WTC11 (cell line): ENCODE data around the gene ARG2. TPM values are rescaled to one million over a fixed set of nuclear protein-coding genes. Genes with fewer than 3 reads are reported as not detected.

ENCODE experiments used
- ATAC-seq: fragments of 200-7000 bp; cut with Tn5 transposase; 2 replicates; pipeline ENCODE4 v1.10.0; 2021; ENCODE audit warnings: mild to moderate bottlenecking, moderate library complexity
- CTCF ChIA-PET: fragments of 300-600 bp; sonication (Branson Sonifier 250); formaldehyde crosslinking; loops from one replicate; lab custom pipeline; 2021; ENCODE audit warnings: antibody characterized with exemption; lab: Charles Lee
- POLR2A ChIA-PET: fragments of 350-600 bp; sonication (Branson Sonifier 250); formaldehyde crosslinking; loops from one replicate; lab custom pipeline; 2021; ENCODE audit warnings: antibody characterized with exemption; lab: Charles Lee
- DNase-seq: peaks from one replicate; pipeline ENCODE4 v3.0.0; 2021; ENCODE audit warnings: low spot score
- H3K27ac Mint-ChIP-seq: 2 replicates; pipeline ENCODE4 v1.8.0; 2021; ENCODE audit warnings: mixed read lengths
- H3K27me3 Mint-ChIP-seq: 2 replicates; pipeline ENCODE4 v1.8.0; 2021; ENCODE audit warnings: low read depth, mild to moderate bottlenecking, moderate library complexity, mixed read lengths
- H3K36me3 Mint-ChIP-seq: 2 replicates; pipeline ENCODE4 v1.8.0; 2021; ENCODE audit warnings: mixed read lengths
- H3K4me1 Mint-ChIP-seq: 2 replicates; pipeline ENCODE4 v1.8.0; 2022; ENCODE audit warnings: mixed read lengths
- H3K4me3 Mint-ChIP-seq: 2 replicates; pipeline ENCODE4 v1.8.0; 2021; ENCODE audit warnings: mild to moderate bottlenecking, moderate library complexity, mixed read lengths
- H3K9me3 Mint-ChIP-seq: 2 replicates; pipeline ENCODE4 v1.8.0; 2021; ENCODE audit warnings: mixed read lengths
- CREM ChIP-seq: sonication (generic); formaldehyde crosslinking; IDR thresholded peaks from 2 replicates; pipeline ENCODE4 v1.8.1; 2022; ENCODE audit warnings: mild to moderate bottlenecking, missing genetic modification reagents, moderate library complexity
- EMX1 ChIP-seq: fragments of 250-450 bp; sonication (Bioruptor Pico); IDR thresholded peaks from 2 replicates; pipeline ENCODE4 v1.8.0; 2021; ENCODE audit warnings: mild to moderate bottlenecking
- GTF2I ChIP-seq: fragments of 250-450 bp; sonication (Bioruptor Pico); conservative IDR thresholded peaks from 2 replicates; pipeline ENCODE4 v1.4.0; 2021; ENCODE audit warnings: mild to moderate bottlenecking
- JAZF1 ChIP-seq: fragments of 250-450 bp; sonication (Bioruptor Pico); IDR thresholded peaks from 2 replicates; pipeline ENCODE4 v1.9.0; 2021; ENCODE audit warnings: moderate library complexity, mild to moderate bottlenecking, inconsistent platforms
- MAX ChIP-seq: sonication (generic); formaldehyde crosslinking; IDR thresholded peaks from 2 replicates; pipeline ENCODE4 v1.8.0; 2022; ENCODE audit warnings: mild to moderate bottlenecking, missing genetic modification reagents
- NR3C1 ChIP-seq: sonication (generic); formaldehyde crosslinking; conservative IDR thresholded peaks from 2 replicates; pipeline ENCODE4 v1.8.1; 2023; ENCODE audit warnings: low read depth, mild to moderate bottlenecking, missing genetic modification reagents
- RELA ChIP-seq: sonication (generic); formaldehyde crosslinking; IDR thresholded peaks from 2 replicates; pipeline ENCODE4 v1.8.1; 2022; ENCODE audit warnings: missing genetic modification reagents, mild to moderate bottlenecking, borderline replicate concordance
- SP1 ChIP-seq: sonication (generic); formaldehyde crosslinking; conservative IDR thresholded peaks from 2 replicates; pipeline ENCODE4 v1.8.1; 2022; ENCODE audit warnings: missing genetic modification reagents
- TCF7 ChIP-seq: sonication (generic); formaldehyde crosslinking; IDR thresholded peaks from 2 replicates; pipeline ENCODE4 v1.8.0; 2022; ENCODE audit warnings: mild to moderate bottlenecking, low read depth, missing genetic modification reagents, moderate library complexity
- TEAD1 ChIP-seq: sonication (generic); formaldehyde crosslinking; IDR thresholded peaks from 2 replicates; pipeline ENCODE4 v1.8.0; 2022; ENCODE audit warnings: mild to moderate bottlenecking, missing genetic modification reagents
- ZBTB21 ChIP-seq: sonication (generic); formaldehyde crosslinking; IDR thresholded peaks from 2 replicates; pipeline ENCODE4 v1.8.1; 2023; ENCODE audit warnings: mild to moderate bottlenecking, missing genetic modification reagents, borderline replicate concordance
- ZMAT4 ChIP-seq: fragments of 250-450 bp; sonication (Bioruptor Pico); IDR thresholded peaks from 2 replicates; pipeline ENCODE4 v1.9.0; 2021; ENCODE audit warnings: mild to moderate bottlenecking
- ZNF121 ChIP-seq: sonication (generic); formaldehyde crosslinking; IDR thresholded peaks from 2 replicates; pipeline ENCODE4 v1.8.0; 2023; ENCODE audit warnings: missing genetic modification reagents
- ZNF263 ChIP-seq: sonication (generic); formaldehyde crosslinking; IDR thresholded peaks from 2 replicates; pipeline ENCODE4 v1.8.1; 2022; ENCODE audit warnings: low read depth, mild to moderate bottlenecking, moderate library complexity, missing genetic modification reagents
- ZNF317 ChIP-seq: sonication (generic); formaldehyde crosslinking; IDR thresholded peaks from 2 replicates; pipeline ENCODE4 v1.8.1; 2023; ENCODE audit warnings: low read depth, mild to moderate bottlenecking, moderate library complexity, missing genetic modification reagents, borderline replicate concordance
- ZNF423 ChIP-seq: fragments of 250-450 bp; sonication (Bioruptor Pico); IDR thresholded peaks from 2 replicates; pipeline ENCODE4 v2.1.2; 2022; ENCODE audit warnings: mild to moderate bottlenecking, moderate library complexity
- total RNA-seq: library from RNA; stranded (reverse); gene quantifications from 3 replicates; pipeline ENCODE4 v1.2.3, GENCODE V29; 2021
- TF ChIP-seq, protein P1 (sequence below): sonication (generic); formaldehyde crosslinking; IDR thresholded peaks from 2 replicates; pipeline ENCODE4 v1.8.1; 2022; ENCODE audit warnings: low read depth, missing genetic modification reagents, borderline replicate concordance
- TF ChIP-seq, protein P2 (sequence below): sonication (generic); formaldehyde crosslinking; IDR thresholded peaks from 2 replicates; pipeline ENCODE4 v1.8.0; 2023; ENCODE audit warnings: missing genetic modification reagents, mild to moderate bottlenecking, borderline replicate concordance
- TF ChIP-seq, protein P3 (sequence below): sonication (generic); formaldehyde crosslinking; IDR thresholded peaks from 2 replicates; pipeline ENCODE4 v1.8.0; 2022; ENCODE audit warnings: missing genetic modification reagents
- TF ChIP-seq, protein P4 (sequence below): sonication (generic); formaldehyde crosslinking; IDR thresholded peaks from 2 replicates; pipeline ENCODE4 v1.8.1; 2023; ENCODE audit warnings: mild to moderate bottlenecking, moderate library complexity, missing genetic modification reagents
- TF ChIP-seq, protein P5 (sequence below): fragments of 200-600 bp; IDR thresholded peaks from 2 replicates; pipeline ENCODE4 v1.8.0; 2022; ENCODE audit warnings: antibody characterized with exemption

ARG2 gene
- total RNA-seq, 1 experiment from 2014 or later: 29.8 TPM

DNA sequence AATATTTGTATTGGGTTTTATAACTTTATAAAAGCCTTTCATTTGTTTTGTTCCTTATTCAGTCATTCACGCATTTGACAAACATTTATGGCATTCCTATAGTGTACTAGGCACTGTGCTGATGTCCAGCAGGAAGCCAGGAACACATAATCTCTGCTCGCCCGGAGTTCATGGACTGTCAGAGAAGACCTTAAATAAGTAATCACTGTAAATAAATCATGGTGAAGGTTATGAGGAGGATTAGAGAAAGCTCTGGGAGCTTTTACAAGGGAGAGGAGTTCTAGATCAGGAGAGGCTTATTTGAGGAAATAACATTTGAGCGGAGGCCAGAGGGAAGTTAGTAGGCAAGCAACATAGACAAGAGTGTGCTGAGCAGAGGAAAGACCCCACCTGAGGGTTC lies 77.3 kb downstream of the ARG2 start:
- ChIA-PET POLR2A (no interaction called here), CTCF (interaction anchor here (0.8 kb wide), 1 partner anchor 126 kb away, joined by 3 read pairs; no protein-coding TSS in a partner anchor)
- Mint-ChIP-seq H3K36me3 (peaks cover 14% of the 10 kb centered on the region), H3K27me3 (peaks cover 11% of the 10 kb centered on the region), H3K4me1 (peaks cover 11% of the 10 kb centered on the region), H3K27ac (no peak overlapping the region), H3K9me3 (0 out of 2 replicates have a peak, but pooled peaks cover 3% of the 10 kb centered on the region), H3K4me3 (no peak overlapping the region)
- DNase-seq: no peak
- ATAC-seq: no peak
- TF ChIP-seq JAZF1 (CRISPR knock-in tag): no peak
- TF ChIP-seq ZBTB21: no peak
- no peak for TF ChIP-seq ZNF121 (CRISPR knock-in tag)
- no peak for TF ChIP-seq TCF7 (CRISPR knock-in tag)
- TF ChIP-seq, protein P1, sequence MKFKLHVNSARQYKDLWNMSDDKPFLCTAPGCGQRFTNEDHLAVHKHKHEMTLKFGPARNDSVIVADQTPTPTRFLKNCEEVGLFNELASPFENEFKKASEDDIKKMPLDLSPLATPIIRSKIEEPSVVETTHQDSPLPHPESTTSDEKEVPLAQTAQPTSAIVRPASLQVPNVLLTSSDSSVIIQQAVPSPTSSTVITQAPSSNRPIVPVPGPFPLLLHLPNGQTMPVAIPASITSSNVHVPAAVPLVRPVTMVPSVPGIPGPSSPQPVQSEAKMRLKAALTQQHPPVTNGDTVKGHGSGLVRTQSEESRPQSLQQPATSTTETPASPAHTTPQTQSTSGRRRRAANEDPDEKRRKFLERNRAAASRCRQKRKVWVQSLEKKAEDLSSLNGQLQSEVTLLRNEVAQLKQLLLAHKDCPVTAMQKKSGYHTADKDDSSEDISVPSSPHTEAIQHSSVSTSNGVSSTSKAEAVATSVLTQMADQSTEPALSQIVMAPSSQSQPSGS (CRISPR knock-in tag): no peak
- TF ChIP-seq MAX: no peak
- no peak for TF ChIP-seq CREM
- TF ChIP-seq SP1 (CRISPR knock-in tag): no peak
- TF ChIP-seq GTF2I (CRISPR knock-in tag): no peak
- TF ChIP-seq ZNF317 (CRISPR knock-in tag): no peak
- TF ChIP-seq, all 79 proteins: peak for 0

GRCh38 chr14:67698179-67698578 lies 78.5 kb downstream of the ARG2 start:
- 0 out of 2 replicates have a peak, but pooled peaks cover 3% of the 10 kb centered on the region for H3K9me3 Mint-ChIP-seq
- DNase-seq (no peak), ATAC-seq (no peak)
- CTCF ChIA-PET: no interaction called here
- H3K4me1 Mint-ChIP-seq: peaks cover 7% of the 10 kb centered on the region
- no peak overlapping the region for H3K4me3 Mint-ChIP-seq
- H3K27ac Mint-ChIP-seq: no peak overlapping the region
- H3K27me3 Mint-ChIP-seq: peaks cover 11% of the 10 kb centered on the region
- H3K36me3 Mint-ChIP-seq: peaks cover 2% of the 10 kb centered on the region
- POLR2A ChIA-PET: no interaction called here
- TF ChIP-seq RELA (CRISPR knock-in tag): no peak
- no peak for TF ChIP-seq ZNF423
- TF ChIP-seq, protein P2, sequence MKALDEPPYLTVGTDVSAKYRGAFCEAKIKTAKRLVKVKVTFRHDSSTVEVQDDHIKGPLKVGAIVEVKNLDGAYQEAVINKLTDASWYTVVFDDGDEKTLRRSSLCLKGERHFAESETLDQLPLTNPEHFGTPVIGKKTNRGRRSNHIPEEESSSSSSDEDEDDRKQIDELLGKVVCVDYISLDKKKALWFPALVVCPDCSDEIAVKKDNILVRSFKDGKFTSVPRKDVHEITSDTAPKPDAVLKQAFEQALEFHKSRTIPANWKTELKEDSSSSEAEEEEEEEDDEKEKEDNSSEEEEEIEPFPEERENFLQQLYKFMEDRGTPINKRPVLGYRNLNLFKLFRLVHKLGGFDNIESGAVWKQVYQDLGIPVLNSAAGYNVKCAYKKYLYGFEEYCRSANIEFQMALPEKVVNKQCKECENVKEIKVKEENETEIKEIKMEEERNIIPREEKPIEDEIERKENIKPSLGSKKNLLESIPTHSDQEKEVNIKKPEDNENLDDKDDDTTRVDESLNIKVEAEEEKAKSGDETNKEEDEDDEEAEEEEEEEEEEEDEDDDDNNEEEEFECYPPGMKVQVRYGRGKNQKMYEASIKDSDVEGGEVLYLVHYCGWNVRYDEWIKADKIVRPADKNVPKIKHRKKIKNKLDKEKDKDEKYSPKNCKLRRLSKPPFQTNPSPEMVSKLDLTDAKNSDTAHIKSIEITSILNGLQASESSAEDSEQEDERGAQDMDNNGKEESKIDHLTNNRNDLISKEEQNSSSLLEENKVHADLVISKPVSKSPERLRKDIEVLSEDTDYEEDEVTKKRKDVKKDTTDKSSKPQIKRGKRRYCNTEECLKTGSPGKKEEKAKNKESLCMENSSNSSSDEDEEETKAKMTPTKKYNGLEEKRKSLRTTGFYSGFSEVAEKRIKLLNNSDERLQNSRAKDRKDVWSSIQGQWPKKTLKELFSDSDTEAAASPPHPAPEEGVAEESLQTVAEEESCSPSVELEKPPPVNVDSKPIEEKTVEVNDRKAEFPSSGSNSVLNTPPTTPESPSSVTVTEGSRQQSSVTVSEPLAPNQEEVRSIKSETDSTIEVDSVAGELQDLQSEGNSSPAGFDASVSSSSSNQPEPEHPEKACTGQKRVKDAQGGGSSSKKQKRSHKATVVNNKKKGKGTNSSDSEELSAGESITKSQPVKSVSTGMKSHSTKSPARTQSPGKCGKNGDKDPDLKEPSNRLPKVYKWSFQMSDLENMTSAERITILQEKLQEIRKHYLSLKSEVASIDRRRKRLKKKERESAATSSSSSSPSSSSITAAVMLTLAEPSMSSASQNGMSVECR: no peak
- no peak for TF ChIP-seq JAZF1 (CRISPR knock-in tag)
- TF ChIP-seq TCF7 (CRISPR knock-in tag): no peak
- TF ChIP-seq, protein P3, sequence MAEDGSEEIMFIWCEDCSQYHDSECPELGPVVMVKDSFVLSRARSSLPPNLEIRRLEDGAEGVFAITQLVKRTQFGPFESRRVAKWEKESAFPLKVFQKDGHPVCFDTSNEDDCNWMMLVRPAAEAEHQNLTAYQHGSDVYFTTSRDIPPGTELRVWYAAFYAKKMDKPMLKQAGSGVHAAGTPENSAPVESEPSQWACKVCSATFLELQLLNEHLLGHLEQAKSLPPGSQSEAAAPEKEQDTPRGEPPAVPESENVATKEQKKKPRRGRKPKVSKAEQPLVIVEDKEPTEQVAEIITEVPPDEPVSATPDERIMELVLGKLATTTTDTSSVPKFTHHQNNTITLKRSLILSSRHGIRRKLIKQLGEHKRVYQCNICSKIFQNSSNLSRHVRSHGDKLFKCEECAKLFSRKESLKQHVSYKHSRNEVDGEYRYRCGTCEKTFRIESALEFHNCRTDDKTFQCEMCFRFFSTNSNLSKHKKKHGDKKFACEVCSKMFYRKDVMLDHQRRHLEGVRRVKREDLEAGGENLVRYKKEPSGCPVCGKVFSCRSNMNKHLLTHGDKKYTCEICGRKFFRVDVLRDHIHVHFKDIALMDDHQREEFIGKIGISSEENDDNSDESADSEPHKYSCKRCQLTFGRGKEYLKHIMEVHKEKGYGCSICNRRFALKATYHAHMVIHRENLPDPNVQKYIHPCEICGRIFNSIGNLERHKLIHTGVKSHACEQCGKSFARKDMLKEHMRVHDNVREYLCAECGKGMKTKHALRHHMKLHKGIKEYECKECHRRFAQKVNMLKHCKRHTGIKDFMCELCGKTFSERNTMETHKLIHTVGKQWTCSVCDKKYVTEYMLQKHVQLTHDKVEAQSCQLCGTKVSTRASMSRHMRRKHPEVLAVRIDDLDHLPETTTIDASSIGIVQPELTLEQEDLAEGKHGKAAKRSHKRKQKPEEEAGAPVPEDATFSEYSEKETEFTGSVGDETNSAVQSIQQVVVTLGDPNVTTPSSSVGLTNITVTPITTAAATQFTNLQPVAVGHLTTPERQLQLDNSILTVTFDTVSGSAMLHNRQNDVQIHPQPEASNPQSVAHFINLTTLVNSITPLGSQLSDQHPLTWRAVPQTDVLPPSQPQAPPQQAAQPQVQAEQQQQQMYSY (CRISPR knock-in tag): no peak
- TF ChIP-seq, protein P4, sequence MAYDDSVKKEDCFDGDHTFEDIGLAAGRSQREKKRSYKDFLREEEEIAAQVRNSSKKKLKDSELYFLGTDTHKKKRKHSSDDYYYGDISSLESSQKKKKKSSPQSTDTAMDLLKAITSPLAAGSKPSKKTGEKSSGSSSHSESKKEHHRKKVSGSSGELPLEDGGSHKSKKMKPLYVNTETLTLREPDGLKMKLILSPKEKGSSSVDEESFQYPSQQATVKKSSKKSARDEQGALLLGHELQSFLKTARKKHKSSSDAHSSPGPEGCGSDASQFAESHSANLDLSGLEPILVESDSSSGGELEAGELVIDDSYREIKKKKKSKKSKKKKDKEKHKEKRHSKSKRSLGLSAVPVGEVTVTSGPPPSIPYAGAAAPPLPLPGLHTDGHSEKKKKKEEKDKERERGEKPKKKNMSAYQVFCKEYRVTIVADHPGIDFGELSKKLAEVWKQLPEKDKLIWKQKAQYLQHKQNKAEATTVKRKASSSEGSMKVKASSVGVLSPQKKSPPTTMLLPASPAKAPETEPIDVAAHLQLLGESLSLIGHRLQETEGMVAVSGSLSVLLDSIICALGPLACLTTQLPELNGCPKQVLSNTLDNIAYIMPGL (CRISPR knock-in tag): no peak
- no peak for TF ChIP-seq ZNF263
- no peak for TF ChIP-seq ZMAT4 (CRISPR knock-in tag)
- TF ChIP-seq NR3C1 (CRISPR knock-in tag): no peak
- TF ChIP-seq EMX1 (CRISPR knock-in tag): no peak
- TF ChIP-seq, protein P5, sequence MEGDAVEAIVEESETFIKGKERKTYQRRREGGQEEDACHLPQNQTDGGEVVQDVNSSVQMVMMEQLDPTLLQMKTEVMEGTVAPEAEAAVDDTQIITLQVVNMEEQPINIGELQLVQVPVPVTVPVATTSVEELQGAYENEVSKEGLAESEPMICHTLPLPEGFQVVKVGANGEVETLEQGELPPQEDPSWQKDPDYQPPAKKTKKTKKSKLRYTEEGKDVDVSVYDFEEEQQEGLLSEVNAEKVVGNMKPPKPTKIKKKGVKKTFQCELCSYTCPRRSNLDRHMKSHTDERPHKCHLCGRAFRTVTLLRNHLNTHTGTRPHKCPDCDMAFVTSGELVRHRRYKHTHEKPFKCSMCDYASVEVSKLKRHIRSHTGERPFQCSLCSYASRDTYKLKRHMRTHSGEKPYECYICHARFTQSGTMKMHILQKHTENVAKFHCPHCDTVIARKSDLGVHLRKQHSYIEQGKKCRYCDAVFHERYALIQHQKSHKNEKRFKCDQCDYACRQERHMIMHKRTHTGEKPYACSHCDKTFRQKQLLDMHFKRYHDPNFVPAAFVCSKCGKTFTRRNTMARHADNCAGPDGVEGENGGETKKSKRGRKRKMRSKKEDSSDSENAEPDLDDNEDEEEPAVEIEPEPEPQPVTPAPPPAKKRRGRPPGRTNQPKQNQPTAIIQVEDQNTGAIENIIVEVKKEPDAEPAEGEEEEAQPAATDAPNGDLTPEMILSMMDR: no peak
- no peak for TF ChIP-seq TEAD1
